GM12891 (cell line): ENCODE results near the gene CRCP.

Experiments
- POLR2A ChIP-seq: IDR thresholded peaks from 2 replicates; pipeline ENCODE4 v1.6.1; 2011; ENCODE audit warnings: low read depth, low read length, control low read depth
- POU2F2 ChIP-seq: IDR thresholded peaks from 2 replicates; pipeline ENCODE4 v1.6.1; 2011; ENCODE audit warnings: low read depth, mild to moderate bottlenecking, control low read depth, low read length, moderate library complexity
- SPI1 ChIP-seq: IDR thresholded peaks from 2 replicates; pipeline ENCODE4 v1.6.1; 2011; ENCODE audit warnings: low read depth, low read length, control low read depth
- TAF1 ChIP-seq: IDR thresholded peaks from 2 replicates; pipeline ENCODE4 v1.6.1; 2011; ENCODE audit warnings: low read depth, low read length, control low read depth

DNA sequence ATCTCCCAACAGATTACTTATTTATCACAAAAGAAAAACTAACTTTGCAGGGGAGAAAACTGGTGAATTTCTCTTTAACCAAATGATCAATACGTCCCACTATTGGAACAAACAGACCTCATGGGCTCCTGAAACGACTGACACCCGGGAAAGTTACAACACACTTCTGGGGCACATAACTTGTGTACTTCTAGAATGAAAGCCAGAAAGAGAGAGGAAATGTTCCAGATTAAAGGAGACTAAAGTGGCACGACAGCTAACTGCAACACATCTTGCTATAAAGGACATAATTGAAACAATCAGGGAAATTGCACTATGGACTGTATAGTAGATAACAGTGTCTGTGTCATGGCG is 75.8 kb downstream of the CRCP start:
- TF ChIP-seq SPI1, result no peak
- TF ChIP-seq TAF1, result no peak
- no peak for TF ChIP-seq POLR2A
- no peak for TF ChIP-seq POU2F2
